Tibial artery (tissue), 4 donors: ENCODE measurements around the gene LTBP3.

Experiments used
- DNase-seq, 2 donors: peaks; one replicate each; pipeline ENCODE4 v3.0.0-alpha.2; 2019
- H3K27ac ChIP-seq, 2 donors: fragments of 200-600 bp; sonication (generic) in 1 of 2; 1 replicate in 1 of 2; 2 replicates in 1 of 2; pipeline ENCODE4 v1.5.1; 2018 to 2019; ENCODE audit warnings: mild to moderate bottlenecking in 1 of 2
- H3K27me3 ChIP-seq, 2 donors: fragments of 200-600 bp; sonication (generic) in 1 of 2; one replicate each; pipeline versions ENCODE4 v1.5.1 to v1.6.0; 2016 to 2019
- H3K36me3 ChIP-seq, 3 donors: fragments of 200-600 bp; sonication (generic) in 2 of 3; one replicate each; pipeline ENCODE4 v1.5.1; 2016 to 2019; ENCODE audit warnings: mild to moderate bottlenecking in 2 of 3
- H3K4me1 ChIP-seq, 4 donors: fragments of 200-600 bp; sonication (generic) in 2 of 4; 1 replicate in 3 of 4; 2 replicates in 1 of 4; pipeline ENCODE4 v1.5.1; 2016 to 2019
- H3K4me3 ChIP-seq, 2 donors: fragments of 200-600 bp; sonication (generic) in 1 of 2; 1 replicate in 1 of 2; 2 replicates in 1 of 2; pipeline ENCODE4 v1.5.1; 2018 to 2019; ENCODE audit warnings: mild to moderate bottlenecking in 2 of 2
- H3K9me3 ChIP-seq, 3 donors: fragments of 200-600 bp; sonication (generic) in 1 of 3; one replicate each; pipeline ENCODE4 v1.5.1; 2016 to 2019
- intact Hi-C: fragments of 100-400 bp; cut with DNase I; formaldehyde crosslinking; loops from one replicate; pipeline ENCODE4 v1.15.0; 2023; ENCODE audit warnings: low total_unique reads
- TF ChIP-seq, protein P1 (sequence below), 2 experiments: fragments of 200-600 bp in 1 of 2; fragments of 450-650 bp in 1 of 2; IDR thresholded peaks; one replicate each; pipeline ENCODE4 v1.5.1; 2017 to 2019; ENCODE audit warnings: antibody characterized with exemption in 2 of 2, mild to moderate bottlenecking in 1 of 2, moderate library complexity in 1 of 2

Gene LTBP3

GRCh38 chr11:65501472-65502273 lies 56.5 kb downstream of the LTBP3 start:
- peak in 1 of 2 donors; percentile 18 for DNase-seq
- peaks cover 0 to 33% (median 13%) of the 10 kb centered on the region in 4 donors for H3K4me1 ChIP-seq
- H3K36me3 ChIP-seq = peaks cover 60 to 65% (median 65%) of the 10 kb centered on the region in 3 donors
- peak overlapping the region; percentile 74 to 86 for H3K4me3 ChIP-seq
- peak overlapping the region; percentile 99 for H3K27ac ChIP-seq
- TF ChIP-seq, protein P1, sequence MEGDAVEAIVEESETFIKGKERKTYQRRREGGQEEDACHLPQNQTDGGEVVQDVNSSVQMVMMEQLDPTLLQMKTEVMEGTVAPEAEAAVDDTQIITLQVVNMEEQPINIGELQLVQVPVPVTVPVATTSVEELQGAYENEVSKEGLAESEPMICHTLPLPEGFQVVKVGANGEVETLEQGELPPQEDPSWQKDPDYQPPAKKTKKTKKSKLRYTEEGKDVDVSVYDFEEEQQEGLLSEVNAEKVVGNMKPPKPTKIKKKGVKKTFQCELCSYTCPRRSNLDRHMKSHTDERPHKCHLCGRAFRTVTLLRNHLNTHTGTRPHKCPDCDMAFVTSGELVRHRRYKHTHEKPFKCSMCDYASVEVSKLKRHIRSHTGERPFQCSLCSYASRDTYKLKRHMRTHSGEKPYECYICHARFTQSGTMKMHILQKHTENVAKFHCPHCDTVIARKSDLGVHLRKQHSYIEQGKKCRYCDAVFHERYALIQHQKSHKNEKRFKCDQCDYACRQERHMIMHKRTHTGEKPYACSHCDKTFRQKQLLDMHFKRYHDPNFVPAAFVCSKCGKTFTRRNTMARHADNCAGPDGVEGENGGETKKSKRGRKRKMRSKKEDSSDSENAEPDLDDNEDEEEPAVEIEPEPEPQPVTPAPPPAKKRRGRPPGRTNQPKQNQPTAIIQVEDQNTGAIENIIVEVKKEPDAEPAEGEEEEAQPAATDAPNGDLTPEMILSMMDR (IDR thresholded peaks at IDR 0.05) = no peak
- H3K9me3 ChIP-seq = no peaks in the 10 kb centered on the region
- intact Hi-C loops = no loop called here
- no peaks in the 10 kb centered on the region for H3K27me3 ChIP-seq

GRCh38 chr11:65501186-65501471 lies 57.0 kb downstream of the LTBP3 start:
- H3K4me3 ChIP-seq = peak overlapping the region; percentile 74 to 86
- intact Hi-C loops = no loop called here
- no peaks in the 10 kb centered on the region for H3K9me3 ChIP-seq
- no peak for DNase-seq
- TF ChIP-seq, protein P1 (IDR thresholded peaks at IDR 0.05) = no peak
- no peaks in the 10 kb centered on the region for H3K27me3 ChIP-seq
- H3K27ac ChIP-seq = peak overlapping the region; percentile 99
- H3K4me1 ChIP-seq = peaks cover 2 to 33% (median 16%) of the 10 kb centered on the region in 4 donors
- peaks cover 54 to 60% (median 60%) of the 10 kb centered on the region in 3 donors for H3K36me3 ChIP-seq

DNA sequence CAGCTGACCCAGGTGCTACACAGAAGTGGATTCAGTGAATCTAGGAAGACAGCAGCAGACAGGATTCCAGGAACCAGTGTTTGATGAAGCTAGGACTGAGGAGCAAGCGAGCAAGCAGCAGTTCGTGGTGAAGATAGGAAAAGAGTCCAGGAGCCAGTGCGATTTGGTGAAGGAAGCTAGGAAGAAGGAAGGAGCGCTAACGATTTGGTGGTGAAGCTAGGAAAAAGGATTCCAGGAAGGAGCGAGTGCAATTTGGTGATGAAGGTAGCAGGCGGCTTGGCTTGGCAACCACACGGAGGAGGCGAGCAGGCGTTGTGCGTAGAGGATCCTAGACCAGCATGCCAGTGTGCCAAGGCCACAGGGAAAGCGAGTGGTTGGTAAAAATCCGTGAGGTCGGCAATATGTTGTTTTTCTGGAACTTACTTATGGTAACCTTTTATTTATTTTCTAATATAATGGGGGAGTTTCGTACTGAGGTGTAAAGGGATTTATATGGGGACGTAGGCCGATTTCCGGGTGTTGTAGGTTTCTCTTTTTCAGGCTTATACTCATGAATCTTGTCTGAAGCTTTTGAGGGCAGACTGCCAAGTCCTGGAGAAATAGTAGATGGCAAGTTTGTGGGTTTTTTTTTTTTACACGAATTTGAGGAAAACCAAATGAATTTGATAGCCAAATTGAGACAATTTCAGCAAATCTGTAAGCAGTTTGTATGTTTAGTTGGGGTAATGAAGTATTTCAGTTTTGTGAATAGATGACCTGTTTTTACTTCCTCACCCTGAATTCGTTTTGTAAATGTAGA lies 57.6 kb downstream of the LTBP3 start:
- Histone ChIP-seq H3K4me3 (peak overlapping the region; percentile 74 to 86), H3K27me3 (no peaks in the 10 kb centered on the region), H3K9me3 (no peaks in the 10 kb centered on the region), H3K27ac (peak overlapping the region; percentile 99), H3K36me3 (peaks cover 49 to 54% (median 54%) of the 10 kb centered on the region in 3 donors), H3K4me1 (peaks cover 8 to 33% (median 18%) of the 10 kb centered on the region in 4 donors)
- intact Hi-C loops = no loop called here
- TF ChIP-seq, protein P1 (IDR thresholded peaks at IDR 0.05) = no peak
- DNase-seq = peak; percentile 35 to 67

- H3K4me1 ChIP-seq = peaks cover 8 to 33% (median 20%) of the 10 kb centered on the region in 4 donors
- H3K36me3 ChIP-seq = peaks cover 41 to 47% (median 47%) of the 10 kb centered on the region in 3 donors
- no peaks in the 10 kb centered on the region for H3K27me3 ChIP-seq
- H3K9me3 ChIP-seq = no peaks in the 10 kb centered on the region
- DNase-seq = no peak
- H3K27ac ChIP-seq = peak overlapping the region; percentile 99
- TF ChIP-seq, protein P1 (IDR thresholded peaks at IDR 0.05) = no peak
- H3K4me3 ChIP-seq = peak overlapping the region; percentile 74 to 86
- intact Hi-C loops = no loop called here
Observed at GRCh38 chr11:65499713-65500386, 58.3 kb downstream of the LTBP3 start.

- no peaks in the 10 kb centered on the region for H3K27me3 ChIP-seq
- peaks cover 34 to 40% (median 40%) of the 10 kb centered on the region in 3 donors for H3K36me3 ChIP-seq
- H3K4me3 ChIP-seq = peak within 1 kb of the TSS; percentile 74 to 86
- H3K4me1 ChIP-seq = peaks cover 8 to 35% (median 23%) of the 10 kb centered on the region in 4 donors
- H3K9me3 ChIP-seq = no peaks in the 10 kb centered on the region
- peak within 1 kb of the TSS; percentile 99 for H3K27ac ChIP-seq
- TF ChIP-seq, protein P1 (IDR thresholded peaks at IDR 0.05) = peak in 1 of 2 experiments; percentile 27
- DNase-seq = peak; percentile 92 to 95
- intact Hi-C loops = no loop called here
Observed at GRCh38 chr11:65498977-65499712, 59.0 kb downstream of the LTBP3 start, which contains the start of gene MALAT1. MALAT1 (plus strand) TSS chr11:65499045.
